Rectal smooth muscle tissue (tissue), 1 donor: ENCODE measurements around the gene SMYD3.
"Not testable (repeated sequence)": the region's sequence is repeated elsewhere in the genome, so short reads cannot be mapped to it uniquely, and the experiment has no call there.

ENCODE experiments used
- H3K27ac ChIP-seq: one replicate; pipeline ENCODE4 v1.7.0; 2013; ENCODE audit warnings: low read depth, low read length, inconsistent platforms
- H3K27me3 ChIP-seq: one replicate; pipeline ENCODE4 v1.7.0; 2013; ENCODE audit warnings: low read length; ENCODE audit not compliant: control insufficient read depth, insufficient read depth
- H3K36me3 ChIP-seq: one replicate; pipeline ENCODE4 v1.7.0; 2013; ENCODE audit warnings: low read length; ENCODE audit not compliant: control insufficient read depth, insufficient read depth
- H3K4me1 ChIP-seq: one replicate; pipeline ENCODE4 v1.7.0; 2013; ENCODE audit warnings: low read length; ENCODE audit not compliant: control insufficient read depth, insufficient read depth
- H3K4me3 ChIP-seq: one replicate; pipeline ENCODE4 v1.7.0; 2013; ENCODE audit warnings: low read length
- H3K9ac ChIP-seq: one replicate; pipeline ENCODE4 v1.7.0; 2013; ENCODE audit warnings: low read length

The SMYD3 gene

DNA sequence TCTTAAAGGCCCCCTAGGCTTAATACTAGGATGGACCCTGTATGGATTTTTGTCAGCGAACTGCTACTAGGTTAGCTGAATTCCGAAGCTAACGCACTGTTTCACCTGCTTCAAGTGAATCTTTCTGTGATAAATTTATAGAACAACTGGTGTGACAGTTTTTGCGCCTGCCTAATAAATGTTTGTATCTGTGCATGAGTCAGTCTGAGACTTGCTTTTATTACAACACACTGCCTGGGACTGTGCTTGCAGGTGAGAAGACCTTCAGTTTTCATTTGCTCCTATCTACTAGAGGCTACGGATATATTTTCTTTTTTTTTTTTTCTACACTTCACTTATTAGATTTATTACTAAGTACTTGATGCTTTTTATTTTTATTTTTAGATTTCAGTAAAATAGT, 420.9 kb downstream of the SMYD3 start:
- H3K36me3 ChIP-seq: no peaks in the 10 kb centered on the region
- H3K9ac ChIP-seq: no peak overlapping the region
- H3K4me3 ChIP-seq: no peak overlapping the region
- no peak overlapping the region for H3K27ac ChIP-seq
- no peaks in the 10 kb centered on the region for H3K27me3 ChIP-seq
- H3K4me1 ChIP-seq: no peaks in the 10 kb centered on the region

- Histone ChIP-seq H3K9ac (no peak overlapping the region), H3K27me3 (no peaks in the 10 kb centered on the region), H3K4me1 (no peaks in the 10 kb centered on the region), H3K36me3 (no peaks in the 10 kb centered on the region), H3K4me3 (no peak overlapping the region), H3K27ac (no peak overlapping the region)
These were observed 423.7 kb downstream of the SMYD3 start for GRCh38 chr1:246083416-246083815.

- Histone ChIP-seq H3K9ac (no peak overlapping the region), H3K27me3 (no peaks in the 10 kb centered on the region), H3K4me1 (no peaks in the 10 kb centered on the region), H3K4me3 (no peak overlapping the region), H3K27ac (no peak overlapping the region), H3K36me3 (no peaks in the 10 kb centered on the region)
These were observed 425.0 kb downstream of the SMYD3 start for GRCh38 chr1:246081856-246082668.

DNA sequence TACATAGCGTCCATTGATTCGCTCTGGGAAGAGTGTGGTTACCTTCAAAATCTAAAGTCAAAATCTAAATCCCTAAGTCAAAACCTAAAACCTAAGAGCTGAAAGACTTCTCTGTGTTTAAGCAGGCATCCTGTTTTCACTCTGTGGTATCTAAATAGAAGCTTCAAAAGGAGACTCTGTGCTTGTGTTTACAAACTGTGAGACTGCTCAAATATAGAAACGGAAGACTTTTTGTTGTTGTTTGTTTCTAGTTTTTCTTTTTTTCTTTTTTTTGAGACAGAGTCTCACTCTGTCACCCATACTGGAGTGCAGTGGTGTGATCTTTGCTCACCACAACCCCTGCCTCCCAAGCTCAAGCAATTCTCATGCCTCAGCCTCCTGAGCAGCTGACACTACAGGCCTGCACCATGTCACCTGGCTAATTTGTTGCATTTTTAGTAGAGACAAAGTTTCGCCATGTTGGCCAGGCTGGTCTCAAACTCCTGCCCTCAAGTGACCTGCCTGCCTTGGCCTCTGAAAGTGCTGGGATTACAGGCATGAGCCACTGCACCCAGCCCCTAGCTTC, 425.9 kb downstream of the SMYD3 start:
- H3K4me3 ChIP-seq: no peak overlapping the region
- no peaks in the 10 kb centered on the region for H3K27me3 ChIP-seq
- no peaks in the 10 kb centered on the region for H3K36me3 ChIP-seq
- H3K4me1 ChIP-seq: no peaks in the 10 kb centered on the region
- no peak overlapping the region for H3K27ac ChIP-seq
- H3K9ac ChIP-seq: no peak overlapping the region

- H3K27ac ChIP-seq: no peak overlapping the region
- H3K4me1 ChIP-seq: no peaks in the 10 kb centered on the region
- H3K36me3 ChIP-seq: no peaks in the 10 kb centered on the region
- H3K9ac ChIP-seq: no peak overlapping the region
- H3K4me3 ChIP-seq: no peak overlapping the region
- no peaks in the 10 kb centered on the region for H3K27me3 ChIP-seq
These were observed 427.0 kb downstream of the SMYD3 start for GRCh38 chr1:246080031-246080430.

DNA sequence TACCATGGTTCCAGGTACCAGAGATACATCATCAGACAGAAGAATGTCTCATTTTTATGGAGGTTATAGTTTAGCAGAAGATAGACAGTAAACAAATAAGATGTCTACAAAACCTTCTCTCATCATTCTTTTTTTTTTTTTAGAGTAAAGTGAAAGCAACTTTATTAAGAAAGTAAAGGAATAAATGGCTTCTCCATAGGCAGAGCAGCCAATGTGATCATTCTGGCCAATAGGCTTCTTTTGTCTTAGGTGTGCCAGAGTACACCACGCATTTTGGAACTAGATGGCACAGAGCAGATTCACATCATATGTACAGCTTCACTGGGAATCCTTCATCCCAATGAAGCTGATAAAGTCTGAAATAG, 428.2 kb downstream of the SMYD3 start:
- Histone ChIP-seq H3K27me3 (no peaks in the 10 kb centered on the region), H3K9ac (no peak overlapping the region), H3K4me3 (no peak overlapping the region), H3K36me3 (no peaks in the 10 kb centered on the region), H3K4me1 (no peaks in the 10 kb centered on the region), H3K27ac (no peak overlapping the region)

- no peaks in the 10 kb centered on the region for H3K36me3 ChIP-seq
- H3K4me1 ChIP-seq: no peaks in the 10 kb centered on the region
- H3K27ac ChIP-seq: no peak overlapping the region
- no peak overlapping the region for H3K4me3 ChIP-seq
- no peaks in the 10 kb centered on the region for H3K27me3 ChIP-seq
- H3K9ac ChIP-seq: no peak overlapping the region
These were observed 428.8 kb downstream of the SMYD3 start for GRCh38 chr1:246078126-246078887.

DNA sequence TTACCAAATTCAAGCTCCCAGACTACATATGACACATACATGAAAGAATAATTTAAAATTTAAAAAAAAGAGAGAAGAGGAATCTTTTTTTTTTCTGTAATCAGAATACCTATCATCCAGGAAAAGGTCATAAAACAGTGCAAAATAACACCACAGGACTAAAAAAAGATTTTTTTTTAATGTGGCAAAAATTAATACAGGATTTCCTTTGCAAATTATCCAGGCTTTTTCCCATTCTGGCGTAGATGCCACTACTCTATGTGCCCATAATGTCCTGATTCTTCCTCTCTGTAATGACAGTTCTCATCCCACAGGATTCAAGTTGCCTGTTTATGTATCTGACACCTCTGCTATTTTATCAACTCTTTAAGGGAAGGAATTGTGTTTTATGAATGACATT, 429.6 kb downstream of the SMYD3 start:
- Histone ChIP-seq H3K4me1 (no peaks in the 10 kb centered on the region), H3K36me3 (no peaks in the 10 kb centered on the region)

DNA sequence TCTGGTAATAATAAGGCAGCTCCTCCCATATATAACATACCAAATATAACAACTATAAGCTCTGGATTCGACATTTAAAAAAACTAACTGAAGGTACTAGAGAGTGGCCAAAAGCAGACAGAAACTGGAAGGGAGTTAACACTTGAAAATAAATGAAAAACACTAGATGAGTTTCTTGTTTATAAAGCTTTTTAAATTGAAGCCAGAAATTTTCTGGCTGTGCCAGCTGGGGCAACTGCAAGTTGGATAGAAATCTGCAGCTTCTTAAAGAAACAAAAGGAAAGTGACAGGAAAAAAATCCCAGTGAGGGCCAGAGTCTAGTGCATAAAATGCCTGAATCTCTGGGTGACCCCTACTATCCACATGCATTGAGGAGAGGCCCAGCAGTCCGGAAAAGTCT, 432.7 kb downstream of the SMYD3 start:
- Histone ChIP-seq H3K27ac (no peak overlapping the region), H3K9ac (no peak overlapping the region), H3K4me1 (no peaks in the 10 kb centered on the region), H3K36me3 (no peaks in the 10 kb centered on the region), H3K27me3 (no peaks in the 10 kb centered on the region), H3K4me3 (no peak overlapping the region)

More for the DNA sequence above, 429.6 kb downstream of the SMYD3 start:
- no peaks in the 10 kb centered on the region for H3K27me3 ChIP-seq
- no peak overlapping the region for H3K4me3 ChIP-seq
- H3K9ac ChIP-seq: no peak overlapping the region
- H3K27ac ChIP-seq: no peak overlapping the region

GRCh38 chr1:246072456-246072955, 434.6 kb downstream of the SMYD3 start:
- no peaks in the 10 kb centered on the region for H3K4me1 ChIP-seq
- no peak overlapping the region for H3K27ac ChIP-seq
- H3K9ac ChIP-seq: no peak overlapping the region
- H3K36me3 ChIP-seq: no peaks in the 10 kb centered on the region
- no peak overlapping the region for H3K4me3 ChIP-seq
- H3K27me3 ChIP-seq: no peaks in the 10 kb centered on the region

DNA sequence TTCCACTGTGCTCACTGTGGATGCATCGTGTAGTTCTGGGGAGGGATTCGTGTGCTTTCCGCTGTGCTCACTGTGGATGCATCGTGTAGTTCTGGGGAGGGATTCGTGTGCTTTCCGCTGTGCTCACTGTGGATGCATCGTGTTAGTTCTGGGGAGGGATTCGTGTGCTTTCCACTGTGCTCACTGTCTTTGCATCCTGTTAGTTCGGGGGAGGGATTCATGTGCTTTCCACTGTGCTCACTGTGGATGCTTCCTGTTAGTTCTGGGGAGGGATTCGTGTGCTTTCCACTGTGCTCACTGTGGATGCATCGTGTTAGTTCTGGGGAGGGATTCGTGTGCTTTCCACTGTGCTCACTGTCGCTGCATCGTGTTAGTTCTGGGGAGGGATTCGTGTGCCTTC, 435.1 kb downstream of the SMYD3 start:
- not testable (repeated sequence) for H3K4me1 ChIP-seq, H3K27ac ChIP-seq, H3K4me3 ChIP-seq, H3K27me3 ChIP-seq, H3K36me3 ChIP-seq, H3K9ac ChIP-seq

- not testable (repeated sequence) for H3K4me1 ChIP-seq, H3K4me3 ChIP-seq, H3K36me3 ChIP-seq, H3K9ac ChIP-seq, H3K27ac ChIP-seq, H3K27me3 ChIP-seq
These were observed 435.5 kb downstream of the SMYD3 start for GRCh38 chr1:246071561-246071960.
